ENCODE data around the gene RBM18.

The RBM18 gene

GRCh38 chr9:122258886-122259415, 5.7 kb downstream of the RBM18 start:
- DNase-seq (ENCODE audit: low read depth), result no peak

GRCh38 chr9:122256206-122256605, 8.4 kb downstream of the RBM18 start:
- DNase-seq (ENCODE audit: low read depth), result no peak

- no peak for DNase-seq (ENCODE audit: low read depth)
Measured at GRCh38 chr9:122254761-122255160, 9.9 kb downstream of the RBM18 start.

- no peak for DNase-seq (ENCODE audit: low read depth)
Measured at GRCh38 chr9:122252796-122253195, 11.8 kb downstream of the RBM18 start.

GRCh38 chr9:122251351-122251750, 13.3 kb downstream of the RBM18 start:
- no peak for DNase-seq (ENCODE audit: low read depth)

GRCh38 chr9:122248448-122248865, 16.2 kb downstream of the RBM18 start:
- no peak for DNase-seq (ENCODE audit: low read depth)

- DNase-seq (ENCODE audit: low read depth), result no peak
Measured at GRCh38 chr9:122246666-122247065, 18.0 kb downstream of the RBM18 start.

- DNase-seq (ENCODE audit: low read depth), result no peak
Measured at GRCh38 chr9:122244349-122244748, 20.3 kb downstream of the RBM18 start.

GRCh38 chr9:122239722-122240121, 24.9 kb downstream of the RBM18 start:
- DNase-seq (ENCODE audit: low read depth), result no peak

GRCh38 chr9:122236681-122237080, 28.0 kb downstream of the RBM18 start:
- no peak for DNase-seq (ENCODE audit: low read depth)

GRCh38 chr9:122234022-122234748, 30.5 kb downstream of the RBM18 start:
- DNase-seq (ENCODE audit: low read depth), result no peak

- no peak for DNase-seq (ENCODE audit: low read depth)
Measured at GRCh38 chr9:122232796-122233306, 31.8 kb downstream of the RBM18 start.

GRCh38 chr9:122229485-122229837, 35.2 kb downstream of the RBM18 start:
- DNase-seq (ENCODE audit: low read depth), result no peak

- DNase-seq (ENCODE audit: low read depth), result no peak
Measured at GRCh38 chr9:122228568-122229484, 35.8 kb downstream of the RBM18 start, which contains the start of gene LHX6. LHX6 (minus strand) TSS chr9:122228957; CDS start chr9:122228740, 217 bp downstream.

- DNase-seq (ENCODE audit: low read depth), result no peak
Measured at GRCh38 chr9:122228191-122228567, 36.5 kb downstream of the RBM18 start.

- DNase-seq (ENCODE audit: low read depth), result no peak
Measured at GRCh38 chr9:122227575-122227900, 37.1 kb downstream of the RBM18 start.

GRCh38 chr9:122226758-122227574, 37.7 kb downstream of the RBM18 start:
- no peak for DNase-seq (ENCODE audit: low read depth)

- no peak for DNase-seq (ENCODE audit: low read depth)
Measured at GRCh38 chr9:122226142-122226757, 38.4 kb downstream of the RBM18 start.

GRCh38 chr9:122225312-122226141, 39.1 kb downstream of the RBM18 start:
- no peak for DNase-seq (ENCODE audit: low read depth)

GRCh38 chr9:122223435-122223834, 41.2 kb downstream of the RBM18 start:
- DNase-seq (ENCODE audit: low read depth), result no peak

- no peak for DNase-seq (ENCODE audit: low read depth)
Measured at GRCh38 chr9:122222791-122223190, 41.8 kb downstream of the RBM18 start.

Data from stimulated activated CD8-positive, alpha-beta memory T cell treated with anti-CD3 and anti-CD28 coated beads, Interleukin-4, amount 100 ng/mL, for 24 hours (primary cell).